Prostate gland (tissue), 2 donors: ENCODE measurements around the gene C12orf54. TPM values are rescaled to one million over a fixed set of nuclear protein-coding genes. Genes with fewer than 3 reads are reported as not detected.
A peak's percentile ranks its signal among the peaks of the same experiment; 100 is the strongest.

ENCODE experiments used
- DNase-seq: peaks from one replicate; pipeline ENCODE4 v3.0.0-alpha.2; 2019; ENCODE audit warnings: low spot score
- H3K27ac ChIP-seq, 2 donors: fragments of 200-600 bp; sonication (generic); 2 replicates each; pipeline ENCODE4 v1.5.1; 2017 to 2019
- H3K27me3 ChIP-seq: fragments of 200-600 bp; sonication (generic); replicated peaks from 2 replicates; pipeline ENCODE4 v1.5.1; 2019; ENCODE audit not compliant: insufficient read depth
- H3K36me3 ChIP-seq, 2 donors: fragments of 200-600 bp; sonication (generic); 1 replicate in 1 of 2; 2 replicates in 1 of 2; pipeline versions ENCODE4 v1.5.1 to v1.8.1; 2017 to 2019
- H3K4me1 ChIP-seq: fragments of 200-600 bp; sonication (generic); replicated peaks from 2 replicates; pipeline ENCODE4 v1.5.1; 2019
- H3K4me3 ChIP-seq, 2 donors: fragments of 200-600 bp; sonication (generic); 2 replicates each; pipeline ENCODE4 v1.5.1; 2017 to 2019
- H3K9me3 ChIP-seq: fragments of 200-600 bp; sonication (generic); 2 replicates; pipeline ENCODE4 v1.5.1; 2017
- CTCF ChIP-seq, 4 experiments: fragments of 200-600 bp in 2 of 4; fragments of 450-650 bp in 2 of 4; sonication (generic) in 2 of 4; IDR thresholded peaks; 1 replicate in 3 of 4; 2 replicates in 1 of 4; pipeline ENCODE4 v1.5.1; 2016 to 2019; ENCODE audit warnings: antibody characterized with exemption in 4 of 4, mild to moderate bottlenecking in 2 of 4, moderate library complexity in 2 of 4
- POLR2A ChIP-seq: fragments of 450-650 bp; IDR thresholded peaks from one replicate; pipeline ENCODE4 v1.6.1; 2016; ENCODE audit warnings: antibody characterized with exemption, mild to moderate bottlenecking
- POLR2AphosphoS5 ChIP-seq: sonication (generic); formaldehyde crosslinking; IDR thresholded peaks from one replicate; pipeline ENCODE4 v1.6.1; 2017; ENCODE audit warnings: antibody characterized with exemption
- WGBS: methylation state at CpG from one replicate; pipeline ENCODE4 v1.1.5; 2018; 5-methylcytosine and 5-hydroxymethylcytosine counted together
- intact Hi-C: fragments of 100-400 bp; cut with DNase I; formaldehyde crosslinking; loops from one replicate; pipeline ENCODE4 v1.14.2; 2022
- total RNA-seq, 2 donors: library from RNA; depleted of rRNA; stranded (reverse); fragments of >200 nt; gene quantifications; one replicate each; pipeline ENCODE4 v1.1.0, GENCODE V29; 2016

The C12orf54 gene
- total RNA-seq, 2 donors from 2014 or later, result 6.0 TPM; not detected in 1

- Histone ChIP-seq H3K4me1 (no peaks in the 10 kb centered on the region), H3K36me3 (no peaks in the 10 kb centered on the region), H3K9me3 (no peaks in the 10 kb centered on the region), H3K4me3 (no peak overlapping the region), H3K27me3 (no peaks in the 10 kb centered on the region), H3K27ac (no peak overlapping the region)
- TF ChIP-seq CTCF (IDR thresholded peaks at IDR 0.05), result peak in 2 of 4 experiments; percentile 9 to 48
- no peak for TF ChIP-seq POLR2A
- intact Hi-C loops, result loop anchor here (10.0 kb wide), 1 partner anchor 72 kb away; no protein-coding TSS in a partner anchor
- WGBS, result 60% methylated on average over 8 of the region's 8 CpGs
- no peak for DNase-seq
Measured at GRCh38 chr12:48542300-48542928, 60.1 kb downstream of the C12orf54 start.

GRCh38 chr12:48545833-48546469 is 63.7 kb downstream of the C12orf54 start:
- H3K4me3 ChIP-seq, result no peak overlapping the region
- 59% methylated on average over 4 of the region's 4 CpGs for WGBS
- no peak overlapping the region for H3K27ac ChIP-seq
- no peaks in the 10 kb centered on the region for H3K36me3 ChIP-seq
- H3K4me1 ChIP-seq, result no peaks in the 10 kb centered on the region
- no peaks in the 10 kb centered on the region for H3K9me3 ChIP-seq
- no peak for DNase-seq
- no peaks in the 10 kb centered on the region for H3K27me3 ChIP-seq
- intact Hi-C loops, result loop anchor here (10.0 kb wide), 1 partner anchor 69 kb away; no protein-coding TSS in a partner anchor
- TF ChIP-seq POLR2A, result no peak
- TF ChIP-seq POLR2AphosphoS5, result no peak
- no peak for TF ChIP-seq CTCF (IDR thresholded peaks at IDR 0.05)

Other genes starting within 250 kb of the C12orf54 start
- gene ZNF641, start 131.6 kb upstream of the C12orf54 start, total RNA-seq, result 10 to 100 TPM; 21.7 to 39.7 TPM
- not detected for gene ANP32D, start 9.9 kb upstream of the C12orf54 start, total RNA-seq
- not detected for gene OR8S1, start 43.1 kb downstream of the C12orf54 start, total RNA-seq
- 1 to 10 TPM in 1 of 2 donors, not detected in 1; 1.6 TPM for gene LALBA, start 87.5 kb downstream of the C12orf54 start, total RNA-seq
- 10 to 100 TPM; 53.1 to 53.2 TPM for gene KANSL2, start 199.7 kb downstream of the C12orf54 start, total RNA-seq
- 10 to 100 TPM; 33.0 to 33.8 TPM for gene CCNT1, start 234.2 kb downstream of the C12orf54 start, total RNA-seq